Activated CD4-positive, alpha-beta T cell treated with anti-CD3 and anti-CD28 coated beads for 24 hours (primary cell): ENCODE results near the gene MYBBP1A.

Experiments
- DNase-seq, 2 donors: peaks; one replicate each; pipeline ENCODE4 v3.0.0-alpha.2; 2020; ENCODE audit warnings: low read depth in 2 of 2

MYBBP1A gene

DNA sequence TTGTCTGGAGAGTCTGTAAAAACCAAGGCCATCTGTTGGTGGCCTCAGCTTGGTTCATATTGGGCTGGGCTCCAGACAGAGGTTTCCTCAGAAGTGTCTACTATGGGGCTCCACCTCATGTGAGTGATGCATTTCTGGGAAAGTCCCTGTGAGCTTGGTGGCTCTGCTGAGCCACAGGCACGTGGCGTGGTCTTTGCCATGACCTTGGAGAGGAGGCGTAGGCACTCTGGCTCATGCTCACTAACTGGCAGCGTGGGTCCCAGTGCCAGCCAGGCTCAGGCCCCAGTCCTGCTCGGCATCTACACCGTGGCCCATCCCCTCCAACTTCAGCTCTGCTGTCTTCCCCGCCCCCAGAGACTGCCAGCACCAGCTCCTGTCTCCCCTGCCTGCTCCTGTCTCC is 18.5 kb upstream of the MYBBP1A start:
- DNase-seq: peak; percentile 47 to 55

DNA sequence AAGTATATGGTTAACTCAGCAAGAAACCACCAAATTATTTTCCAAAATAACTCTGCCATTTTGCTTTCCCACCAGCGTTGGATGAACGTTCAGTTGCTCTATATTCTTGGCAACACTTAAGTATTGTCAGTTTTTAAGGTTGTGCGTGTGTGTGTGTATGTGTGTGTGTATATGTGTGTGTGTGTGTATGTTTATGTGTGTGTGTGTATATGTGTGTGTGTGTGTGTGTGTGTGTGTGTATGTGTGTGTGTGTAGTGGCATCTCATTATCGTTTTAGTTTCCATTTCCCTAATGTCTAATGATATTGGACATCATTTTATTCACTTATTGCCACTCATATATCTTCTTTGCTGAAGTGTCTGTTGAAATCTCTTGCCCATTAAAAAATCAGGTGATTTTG is 17.9 kb upstream of the MYBBP1A start:
- DNase-seq: no peak

DNA sequence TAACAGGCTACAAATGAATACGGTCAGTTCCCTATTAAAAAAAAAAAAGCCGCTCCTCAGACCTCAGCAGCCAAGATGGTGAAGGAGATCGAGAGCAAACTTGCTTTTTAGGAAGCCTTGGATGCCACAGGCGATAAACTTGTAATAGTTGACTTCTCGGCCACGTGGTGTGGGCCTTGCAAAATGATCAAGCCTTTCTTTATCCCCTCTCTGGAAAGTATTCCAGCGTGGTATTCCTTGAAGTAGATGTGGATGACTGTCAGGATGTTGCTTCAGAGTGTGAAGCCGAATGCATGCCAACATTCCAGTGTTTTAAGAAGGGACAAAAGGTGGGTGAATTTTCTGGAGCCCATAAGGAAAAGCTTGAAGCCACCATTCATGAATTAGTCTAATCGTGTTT is 16.9 kb upstream of the MYBBP1A start:
- DNase-seq: no peak

GRCh38 chr17:4569591-4569990 is 14.4 kb upstream of the MYBBP1A start:
- DNase-seq: no peak

DNA sequence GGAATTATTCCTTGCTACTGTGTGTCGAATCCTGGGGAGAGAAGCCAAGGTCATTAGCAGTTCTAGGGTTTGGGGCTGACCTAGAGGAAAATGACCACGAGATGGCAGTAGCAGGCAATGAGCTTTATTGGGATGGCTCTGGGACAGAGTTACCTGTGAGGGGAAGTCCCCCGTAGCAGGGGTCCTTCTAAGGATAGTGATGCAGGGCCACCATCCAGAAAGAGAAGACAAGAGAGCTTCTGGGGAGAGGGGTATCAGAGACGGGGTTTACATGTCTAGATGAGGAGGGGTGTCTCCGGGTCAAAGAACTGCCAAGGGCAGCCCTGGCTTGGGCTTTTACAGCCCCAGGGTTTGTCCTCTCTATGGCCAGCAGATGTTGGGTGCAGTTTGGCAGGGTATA is 11.6 kb upstream of the MYBBP1A start:
- peak in 1 of 2 donors; percentile 44 for DNase-seq

DNA sequence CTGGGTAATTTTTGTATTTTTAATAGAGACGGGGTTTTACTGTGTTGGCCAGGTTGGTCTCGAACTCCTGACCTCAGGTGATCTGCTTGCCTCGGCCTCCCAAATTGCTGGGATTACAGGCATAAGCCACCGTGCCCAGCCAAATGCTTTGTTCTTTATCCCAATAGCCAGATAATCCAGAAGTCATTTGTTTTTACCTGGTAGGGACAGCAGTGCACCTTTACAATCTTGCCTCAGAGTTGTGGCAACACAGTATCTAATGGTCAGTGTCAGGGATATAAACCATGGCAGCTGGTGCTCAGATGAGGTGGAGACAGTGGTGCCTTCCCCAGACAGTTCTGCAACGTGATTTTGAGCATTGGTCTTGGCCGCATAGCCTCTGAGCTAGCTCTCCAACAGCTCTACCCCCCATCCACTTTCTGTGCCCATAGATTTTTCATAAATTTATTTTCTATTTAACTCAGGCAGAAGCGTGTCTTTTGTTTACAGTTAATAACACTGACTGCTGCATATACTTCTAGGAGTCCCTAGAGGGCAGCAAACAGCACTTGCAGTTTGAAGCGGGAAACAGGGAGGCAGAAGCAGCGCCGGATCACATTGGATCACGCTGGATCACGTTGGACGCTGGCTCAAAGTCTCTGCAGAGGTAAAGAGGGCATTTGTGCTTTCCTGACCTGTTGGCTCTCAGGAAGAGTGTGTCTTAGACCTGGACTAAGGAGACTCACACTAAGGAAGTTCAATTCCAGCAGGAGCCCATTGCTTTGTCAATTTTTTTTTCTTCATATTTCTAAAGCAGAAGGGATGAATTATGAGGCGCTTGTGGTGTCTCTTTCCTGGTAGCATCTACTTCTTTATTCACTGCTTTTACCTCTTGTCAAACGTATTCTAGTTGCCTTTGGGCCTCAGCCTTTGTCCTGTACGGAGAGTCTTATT is 10.3 kb upstream of the MYBBP1A start:
- peak; percentile 38 for DNase-seq

GRCh38 chr17:4562015-4562969 is 7.1 kb upstream of the MYBBP1A start:
- DNase-seq: no peak

GRCh38 chr17:4560837-4561256 is 5.7 kb upstream of the MYBBP1A start:
- DNase-seq: no peak

GRCh38 chr17:4560421-4560820 is 5.2 kb upstream of the MYBBP1A start, which contains the start of gene GGT6:
Gene GGT6, minus strand, starts transcription at chr17:4560577. Its CDS starts 56 bp downstream, at chr17:4560521.
- no peak for DNase-seq

- DNase-seq: no peak
Measured at GRCh38 chr17:4559966-4560365, 4.8 kb upstream of the MYBBP1A start.

GRCh38 chr17:4559139-4559791 is 4.1 kb upstream of the MYBBP1A start:
- no peak for DNase-seq

GRCh38 chr17:4558347-4558971 is 3.3 kb upstream of the MYBBP1A start:
- no peak for DNase-seq

DNA sequence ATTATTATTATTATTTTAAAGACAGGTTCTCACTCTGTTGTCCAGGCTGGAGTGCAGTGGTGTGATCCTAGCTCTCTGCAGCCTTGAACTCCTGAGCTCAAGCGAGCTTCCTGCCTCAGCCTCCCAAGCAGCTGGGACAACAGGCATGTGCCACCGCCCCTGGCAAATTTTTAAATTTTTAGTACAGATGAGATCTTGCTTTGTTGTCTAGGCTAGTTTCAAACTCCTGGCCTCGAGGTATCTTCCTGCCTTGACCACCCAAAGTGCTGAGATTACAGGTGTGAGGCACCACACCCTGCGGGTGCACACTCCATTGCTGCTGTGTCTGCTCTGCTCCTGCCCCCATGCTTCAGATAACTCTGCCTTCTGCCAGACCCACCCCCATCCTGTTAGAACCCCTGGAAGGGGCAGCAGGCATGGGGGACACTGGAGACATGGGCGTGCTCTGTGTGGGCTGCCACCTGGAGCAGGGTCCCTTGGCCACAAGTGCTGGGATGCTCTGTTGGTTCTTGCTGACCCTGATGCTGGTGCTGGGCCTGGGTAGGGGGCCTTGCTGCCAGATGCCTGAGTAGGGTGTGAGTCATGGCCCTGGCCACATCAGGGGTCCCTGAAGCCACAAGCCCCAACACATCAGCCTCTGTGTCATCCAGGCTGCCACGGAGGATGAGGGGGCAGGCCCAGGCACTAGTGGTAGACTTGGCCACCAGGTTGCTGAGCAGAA is 2.6 kb upstream of the MYBBP1A start:
- no peak for DNase-seq

DNA sequence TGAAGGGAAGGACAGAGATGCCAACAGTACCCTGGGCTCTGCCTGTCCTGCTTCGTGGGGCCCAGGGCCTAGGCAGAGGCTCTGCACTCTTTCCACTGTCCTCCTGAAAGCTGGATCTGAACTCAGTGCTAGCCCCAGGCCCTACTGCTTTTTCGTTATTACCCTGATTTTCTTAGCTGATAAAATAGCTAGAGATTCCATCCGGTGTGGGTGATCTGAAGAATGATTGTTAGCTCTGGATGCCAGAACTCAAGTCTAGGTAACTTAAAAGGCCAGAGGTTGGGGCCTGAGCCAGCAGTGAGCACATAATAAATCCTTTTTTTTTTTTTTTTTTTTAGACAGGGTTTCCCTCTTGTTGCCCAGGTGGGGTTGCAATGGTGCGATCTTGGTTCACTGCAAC is 1.8 kb upstream of the MYBBP1A start:
- DNase-seq: no peak

- DNase-seq: no peak
Measured at GRCh38 chr17:4555873-4556759, 932 bp upstream of the MYBBP1A start.

GRCh38 chr17:4554441-4554996 is 665 bp downstream of the MYBBP1A start:
- no peak for DNase-seq

DNA sequence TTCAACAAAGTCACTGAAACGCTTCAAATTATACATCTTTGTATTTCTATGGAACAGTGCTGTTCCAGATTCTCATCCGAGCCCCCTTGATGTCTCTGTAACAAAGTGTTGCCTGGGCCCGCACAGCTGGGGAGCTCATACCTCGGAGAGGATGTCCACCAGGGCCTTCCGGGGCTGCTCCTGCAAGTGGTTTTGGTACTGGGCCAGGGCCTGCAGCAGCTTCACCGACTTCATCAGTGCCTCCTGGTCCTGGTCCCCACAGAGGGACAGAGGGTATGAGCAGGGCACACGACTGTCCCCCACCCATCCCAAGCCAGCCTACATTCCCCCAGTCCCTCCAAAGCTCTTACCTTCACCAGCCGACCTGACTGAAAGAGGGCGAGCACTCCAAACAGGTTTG is 1.5 kb downstream of the MYBBP1A start:
- no peak for DNase-seq

DNA sequence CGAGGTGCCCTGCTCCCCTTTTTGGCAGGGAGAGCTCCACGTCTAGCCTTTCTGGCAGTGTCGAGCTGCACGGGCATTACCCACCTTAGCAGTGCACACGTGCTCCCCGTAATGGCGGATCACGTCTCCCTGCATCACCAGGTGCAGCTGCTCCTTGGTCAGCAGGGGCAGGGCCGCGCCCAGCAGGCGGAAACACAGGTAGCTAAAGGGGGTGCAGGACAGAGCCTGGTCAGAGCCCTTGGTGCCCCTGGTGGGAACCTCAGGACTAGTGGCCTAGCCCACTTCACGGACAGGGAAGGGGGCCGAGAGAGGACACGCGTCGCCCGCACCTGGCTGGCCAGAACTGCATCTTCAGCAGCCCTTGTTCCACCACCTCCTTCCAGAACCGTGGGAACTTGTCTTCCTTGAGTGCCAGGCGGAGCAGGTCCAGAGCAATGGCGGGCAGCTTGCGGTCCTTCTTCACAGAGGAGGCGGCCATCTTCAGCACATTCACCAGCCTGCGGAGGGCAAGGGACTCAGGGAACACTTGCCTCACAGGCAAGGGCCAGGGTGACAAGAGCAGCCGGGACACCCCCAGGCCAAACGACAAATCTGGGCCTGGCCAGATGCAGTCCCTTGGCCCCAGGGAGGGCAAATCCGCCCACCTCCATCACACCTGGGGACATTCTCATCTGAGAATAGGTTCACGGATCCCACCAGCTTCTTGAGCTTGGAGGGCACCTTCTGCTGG is 3.2 kb downstream of the MYBBP1A start:
- DNase-seq: no peak

DNA sequence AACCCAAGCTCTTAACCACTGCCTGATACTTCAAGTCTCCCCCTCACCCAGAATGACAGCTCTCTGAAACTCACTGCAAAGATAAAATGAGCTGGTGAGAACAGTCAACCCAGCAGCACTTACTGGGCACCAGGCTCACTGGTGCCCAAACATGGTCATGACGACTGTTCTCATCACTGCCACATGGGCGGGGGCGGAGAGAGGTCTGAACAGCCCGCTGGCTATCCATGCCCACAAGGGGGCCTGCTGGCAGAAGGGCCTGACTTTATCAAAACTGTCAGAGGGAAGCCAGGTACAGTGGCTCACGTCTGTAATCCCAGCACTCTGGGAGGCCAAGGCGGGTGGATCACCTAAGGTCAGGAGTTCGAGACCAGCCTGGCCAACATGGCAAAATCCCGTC is 4.0 kb downstream of the MYBBP1A start:
- no peak for DNase-seq
